Subcutaneous adipose tissue (tissue), 4 donors: ENCODE measurements around the gene GDAP2. TPM values are rescaled to one million over a fixed set of nuclear protein-coding genes. Genes with fewer than 3 reads are reported as not detected.

ENCODE experiments used
- total RNA-seq, 4 donors: library from RNA; depleted of rRNA; stranded (reverse); fragments of >200 nt; gene quantifications; one replicate each; pipeline ENCODE4 v1.1.0, GENCODE V29; 2016
- TF ChIP-seq, protein P1 (sequence below): fragments of 450-650 bp; IDR thresholded peaks from one replicate; pipeline ENCODE4 v1.5.1; 2016; ENCODE audit warnings: low read depth, mild to moderate bottlenecking, control low read depth, antibody characterized with exemption, moderate library complexity

The GDAP2 gene
- total RNA-seq, 4 donors from 2014 or later = 31.0 to 47.6 (median 34.3) TPM

DNA sequence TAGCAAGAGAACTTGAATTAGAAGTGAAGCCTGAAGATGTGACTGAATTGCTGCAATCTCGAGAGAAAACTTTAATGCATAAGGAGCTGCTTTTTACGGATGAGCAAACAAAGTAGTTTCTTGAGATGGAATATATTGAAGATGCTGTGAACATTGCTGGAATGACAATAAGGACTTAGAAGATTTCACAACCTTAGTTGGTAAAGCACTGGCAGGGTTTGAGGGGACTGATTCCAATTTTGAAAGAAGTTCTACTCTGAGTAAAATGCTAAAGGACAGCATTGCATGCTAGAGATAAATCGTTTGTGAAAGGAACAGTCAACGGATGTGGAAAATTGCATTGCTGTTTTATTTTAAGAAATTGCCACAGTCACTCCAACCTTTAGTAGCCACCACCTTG lies 69.5 kb downstream of the GDAP2 start:
- TF ChIP-seq, protein P1, sequence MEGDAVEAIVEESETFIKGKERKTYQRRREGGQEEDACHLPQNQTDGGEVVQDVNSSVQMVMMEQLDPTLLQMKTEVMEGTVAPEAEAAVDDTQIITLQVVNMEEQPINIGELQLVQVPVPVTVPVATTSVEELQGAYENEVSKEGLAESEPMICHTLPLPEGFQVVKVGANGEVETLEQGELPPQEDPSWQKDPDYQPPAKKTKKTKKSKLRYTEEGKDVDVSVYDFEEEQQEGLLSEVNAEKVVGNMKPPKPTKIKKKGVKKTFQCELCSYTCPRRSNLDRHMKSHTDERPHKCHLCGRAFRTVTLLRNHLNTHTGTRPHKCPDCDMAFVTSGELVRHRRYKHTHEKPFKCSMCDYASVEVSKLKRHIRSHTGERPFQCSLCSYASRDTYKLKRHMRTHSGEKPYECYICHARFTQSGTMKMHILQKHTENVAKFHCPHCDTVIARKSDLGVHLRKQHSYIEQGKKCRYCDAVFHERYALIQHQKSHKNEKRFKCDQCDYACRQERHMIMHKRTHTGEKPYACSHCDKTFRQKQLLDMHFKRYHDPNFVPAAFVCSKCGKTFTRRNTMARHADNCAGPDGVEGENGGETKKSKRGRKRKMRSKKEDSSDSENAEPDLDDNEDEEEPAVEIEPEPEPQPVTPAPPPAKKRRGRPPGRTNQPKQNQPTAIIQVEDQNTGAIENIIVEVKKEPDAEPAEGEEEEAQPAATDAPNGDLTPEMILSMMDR = no peak

DNA sequence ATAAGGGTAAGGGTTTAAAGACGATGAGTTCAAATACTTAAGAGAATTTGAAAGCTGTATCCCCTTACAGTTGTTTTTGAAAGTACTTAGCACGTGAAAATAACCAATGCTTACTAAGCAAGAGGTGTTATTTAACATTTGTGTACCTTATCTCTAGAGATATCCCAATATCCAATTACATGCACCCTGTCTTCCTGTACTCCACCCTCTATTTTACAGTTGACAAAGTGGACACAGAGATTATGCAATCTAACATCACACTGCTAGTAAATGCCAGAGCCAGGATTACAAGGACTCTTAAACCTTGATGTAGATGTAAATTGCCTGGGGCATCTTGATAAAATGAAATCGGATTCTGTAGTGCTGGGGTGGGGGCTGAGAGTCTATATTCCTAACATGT lies 72.0 kb downstream of the GDAP2 start:
- TF ChIP-seq, protein P1 = no peak

DNA sequence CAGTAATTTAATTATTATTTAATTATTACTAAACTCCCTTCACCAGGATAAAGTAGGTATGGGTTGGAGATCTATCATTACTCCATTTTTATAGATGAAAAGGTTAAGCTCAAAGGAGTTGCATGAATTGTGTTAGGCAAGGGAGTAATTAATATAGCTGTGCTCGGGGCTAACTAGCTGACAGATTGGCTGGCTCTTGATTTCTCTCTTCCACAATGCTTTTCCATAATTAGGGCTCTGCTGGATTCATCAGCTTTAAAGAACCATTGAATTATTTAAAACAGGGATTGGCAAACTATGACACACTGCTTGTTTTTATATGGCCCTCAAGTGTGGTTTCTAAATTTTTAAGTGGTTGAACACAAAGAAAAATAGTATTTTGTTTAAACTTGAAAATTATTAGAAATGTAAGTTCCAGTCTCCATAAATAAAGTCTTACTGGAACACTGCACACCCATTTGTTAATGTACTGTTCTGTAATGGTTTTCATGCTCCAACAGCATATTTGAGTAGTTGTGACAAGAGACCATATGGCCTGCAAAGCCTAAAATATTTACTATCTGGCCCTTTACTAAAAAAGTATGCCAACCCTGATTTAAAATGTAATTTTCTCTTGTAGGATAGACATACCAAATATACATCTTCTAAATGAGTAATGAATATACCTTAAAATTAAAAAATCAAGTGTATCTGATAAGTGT lies 76.4 kb downstream of the GDAP2 start:
- TF ChIP-seq, protein P1 = no peak

DNA sequence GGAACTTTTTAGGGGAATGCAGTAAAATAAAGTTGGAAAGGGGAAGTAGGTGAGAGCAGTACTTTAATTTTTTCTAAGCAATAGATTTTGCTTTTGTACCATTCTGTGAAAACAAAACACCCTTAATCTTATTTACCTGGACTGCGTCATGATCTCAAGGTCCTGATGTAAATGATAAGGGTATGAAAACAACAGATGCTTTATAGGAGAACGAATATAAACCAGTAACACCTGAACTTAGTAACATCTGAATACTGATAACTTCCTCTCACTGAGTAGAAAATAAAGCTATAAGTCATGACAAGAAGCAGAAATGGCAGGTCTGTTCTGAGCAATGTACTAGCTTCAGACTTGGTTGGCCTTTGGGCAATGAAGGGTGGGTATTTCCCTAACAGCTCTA lies 77.7 kb downstream of the GDAP2 start:
- TF ChIP-seq, protein P1 = no peak

DNA sequence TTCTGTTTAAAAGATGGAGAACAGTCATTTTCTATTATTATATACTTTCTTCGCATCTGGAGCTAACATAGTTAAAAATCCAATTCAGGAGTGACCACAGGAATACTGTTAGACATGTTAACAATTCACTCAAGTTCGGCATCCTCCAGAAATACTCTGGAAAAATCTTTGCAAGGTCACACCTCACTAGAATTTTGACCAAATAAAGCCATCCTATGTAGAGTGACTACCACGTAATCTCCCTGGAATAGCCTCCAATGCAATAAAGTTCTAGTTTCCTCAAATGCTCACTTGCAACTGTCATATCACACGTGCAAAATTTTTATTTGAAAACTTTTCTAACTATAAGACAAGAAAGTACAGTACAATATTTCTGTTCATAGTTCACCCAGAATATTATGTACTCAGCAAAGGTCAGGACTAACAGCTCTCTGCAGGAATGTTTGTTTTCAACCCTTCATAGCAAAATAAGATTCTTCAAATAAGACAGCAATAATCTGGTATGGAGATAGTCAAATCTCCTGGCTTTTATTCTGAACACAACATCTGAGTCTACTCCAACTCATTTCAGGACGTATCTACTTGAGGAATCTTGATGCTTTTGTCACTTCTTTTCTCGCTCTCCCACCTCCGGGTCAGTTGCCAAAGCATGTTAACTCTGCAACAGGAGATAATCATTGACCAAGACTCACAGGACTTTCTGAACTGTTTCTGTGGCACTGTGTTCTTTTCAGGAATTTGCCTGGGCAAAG lies 82.6 kb downstream of the GDAP2 start:
- TF ChIP-seq, protein P1 = no peak

DNA sequence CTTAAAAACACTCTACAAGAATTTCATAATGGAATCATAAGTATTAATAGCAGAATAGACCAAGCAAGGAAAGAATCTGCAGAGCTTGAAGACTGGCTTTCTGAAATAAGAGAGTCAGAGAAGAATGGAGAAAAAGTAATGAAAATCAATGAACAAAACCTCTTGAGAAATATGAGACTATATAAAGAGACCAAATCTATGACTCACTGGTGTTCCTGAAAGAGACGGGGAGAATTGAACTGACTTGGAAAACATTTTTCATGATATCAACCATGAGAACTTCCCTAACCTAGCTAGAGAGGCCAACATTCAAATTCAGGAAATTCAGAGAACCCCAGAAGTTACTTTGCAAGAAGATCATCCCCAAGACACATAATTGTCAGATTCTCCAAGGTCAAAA lies 85.6 kb downstream of the GDAP2 start:
- TF ChIP-seq, protein P1 = no peak

DNA sequence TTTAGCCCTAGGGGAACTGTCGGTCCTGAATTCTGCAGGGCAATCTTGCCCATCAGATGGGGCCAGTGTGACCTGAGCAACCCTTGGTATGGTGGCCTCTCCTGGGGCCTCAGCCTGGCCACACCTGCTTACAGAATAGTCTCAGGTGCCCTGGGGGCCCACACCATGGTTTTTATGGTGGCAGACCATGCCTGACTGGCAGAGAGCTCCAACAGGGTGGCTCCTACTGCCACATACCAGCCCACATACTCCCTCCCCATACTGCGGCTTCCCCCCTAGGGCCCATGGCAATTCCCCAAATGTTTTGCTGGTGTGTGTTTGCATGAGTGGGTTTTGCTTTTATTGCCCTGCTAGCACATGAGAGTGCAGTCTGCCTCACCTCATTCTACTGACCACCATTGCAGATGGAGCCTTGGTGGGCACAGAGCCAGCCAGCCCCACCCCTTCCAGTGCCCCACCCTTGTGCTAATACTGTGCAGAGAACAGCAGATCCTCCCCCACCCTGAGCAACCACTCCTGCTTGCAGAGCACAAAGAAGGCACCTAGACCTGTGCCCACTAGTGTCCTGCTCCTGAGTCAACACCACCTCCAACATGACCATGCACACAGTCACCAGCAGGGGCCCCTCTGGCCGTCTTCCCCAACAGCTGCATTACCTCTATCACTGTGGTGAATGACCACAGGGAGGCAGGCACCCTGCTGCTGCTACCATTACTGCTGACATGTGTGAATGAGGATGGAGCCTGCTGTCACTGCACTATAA lies 86.8 kb downstream of the GDAP2 start:
- TF ChIP-seq, protein P1 = no peak
